Myocyte (in vitro differentiated cells): ENCODE measurements around the gene FFAR2. TPM values are rescaled to one million over a fixed set of nuclear protein-coding genes. Genes with fewer than 3 reads are reported as not detected.

Experiments used
- DNase-seq: peaks from one replicate; pipeline ENCODE4 v3.0.0-alpha.2; 2012; ENCODE audit warnings: low read depth
- total RNA-seq: library from RNA; depleted of rRNA; stranded (reverse); fragments of >200 nt; gene quantifications from 2 replicates; pipeline ENCODE4 v1.2.3, GENCODE V29; 2014

FFAR2 gene
- total RNA-seq, 1 donor from 2014 or later: not detected

GRCh38 chr19:35484252-35485036, 36.4 kb downstream of the FFAR2 start:
- DNase-seq: no peak

- no peak for DNase-seq
Measured at GRCh38 chr19:35486268-35486708, 38.2 kb downstream of the FFAR2 start.

- no peak for DNase-seq
Measured at GRCh38 chr19:35487656-35488182, 39.7 kb downstream of the FFAR2 start.

GRCh38 chr19:35488677-35489076, 40.6 kb downstream of the FFAR2 start:
- no peak for DNase-seq

GRCh38 chr19:35490364-35490763, 42.3 kb downstream of the FFAR2 start, which contains the start of gene KRTDAP:
Gene KRTDAP (minus strand): TSS chr19:35490464. CDS start chr19:35490442, 22 bp downstream.
- DNase-seq: no peak

GRCh38 chr19:35491836-35492360, 43.8 kb downstream of the FFAR2 start:
- no peak for DNase-seq

- no peak for DNase-seq
Measured at GRCh38 chr19:35493971-35494370, 45.9 kb downstream of the FFAR2 start.

GRCh38 chr19:35495107-35496064, 47.3 kb downstream of the FFAR2 start:
- peak; percentile 57 for DNase-seq

GRCh38 chr19:35497406-35497805, 49.3 kb downstream of the FFAR2 start:
- no peak for DNase-seq

GRCh38 chr19:35498220-35498619, 50.2 kb downstream of the FFAR2 start:
- no peak for DNase-seq

- DNase-seq: no peak
Measured at GRCh38 chr19:35498984-35499527, 51.0 kb downstream of the FFAR2 start.

- no peak for DNase-seq
Measured at GRCh38 chr19:35500611-35501010, 52.6 kb downstream of the FFAR2 start.

Other genes with a start within 250 kb of the FFAR2 start
- gene FAM187B, start 219.5 kb upstream of the FFAR2 start, total RNA-seq: not detected in 2 replicates
- gene LSR, start 199.3 kb upstream of the FFAR2 start, total RNA-seq: 0.43 and 0.83 TPM in 2 replicates
- 107 TPM in 2 replicates for gene USF2, start 179.3 kb upstream of the FFAR2 start, total RNA-seq
- not detected in 2 replicates for gene HAMP, start 165.7 kb upstream of the FFAR2 start, total RNA-seq
- not detected in 2 replicates for gene MAG, start 156.1 kb upstream of the FFAR2 start, total RNA-seq
- gene CD22, start 119.1 kb upstream of the FFAR2 start, total RNA-seq: 0.05 TPM in 1 of 2 replicates, not detected in the other
- not detected in 2 replicates for gene FFAR1, start 100.4 kb upstream of the FFAR2 start, total RNA-seq
- gene FFAR3, start 89.8 kb upstream of the FFAR2 start, total RNA-seq: not detected in 2 replicates
- gene GPR42, start 77.2 kb upstream of the FFAR2 start, total RNA-seq: not detected in 2 replicates
- not detected in 2 replicates for gene KRTDAP, start 42.2 kb downstream of the FFAR2 start, total RNA-seq
- 3.0 and 9.7 TPM in 2 replicates for gene DMKN, start 65.4 kb downstream of the FFAR2 start, total RNA-seq
- gene SBSN, start 80.1 kb downstream of the FFAR2 start, total RNA-seq: not detected in 2 replicates
- not detected in 2 replicates for gene GAPDHS, start 85.2 kb downstream of the FFAR2 start, total RNA-seq
- 124 and 137 TPM in 2 replicates for gene TMEM147, start 97.4 kb downstream of the FFAR2 start, total RNA-seq
- gene ATP4A, start 115.4 kb downstream of the FFAR2 start, total RNA-seq: not detected in 2 replicates
- not detected in 2 replicates for gene PMIS2, start 137.9 kb downstream of the FFAR2 start, total RNA-seq
- gene HAUS5, start 164.5 kb downstream of the FFAR2 start, total RNA-seq: 4.8 and 6.5 TPM in 2 replicates
- gene RBM42, start 180.8 kb downstream of the FFAR2 start, total RNA-seq: 68.9 and 72.6 TPM in 2 replicates
- not detected in 2 replicates for gene ETV2, start 193.5 kb downstream of the FFAR2 start, total RNA-seq
- 513 and 547 TPM in 2 replicates for gene COX6B1, start 200.1 kb downstream of the FFAR2 start, total RNA-seq
- not detected in 2 replicates for gene UPK1A, start 218.3 kb downstream of the FFAR2 start, total RNA-seq